GM12891 (cell line): ENCODE measurements around the gene PLA2G2C.

Experiments
- POLR2A ChIP-seq: IDR thresholded peaks from 2 replicates; pipeline ENCODE4 v1.6.1; 2011; ENCODE audit warnings: low read depth, low read length, control low read depth
- POLR2AphosphoS5 ChIP-seq: IDR thresholded peaks from 2 replicates; pipeline ENCODE4 v1.6.1; 2011; ENCODE audit warnings: low read depth, low read length, control low read depth
- POU2F2 ChIP-seq: IDR thresholded peaks from 2 replicates; pipeline ENCODE4 v1.6.1; 2011; ENCODE audit warnings: low read depth, mild to moderate bottlenecking, control low read depth, low read length, moderate library complexity

DNA sequence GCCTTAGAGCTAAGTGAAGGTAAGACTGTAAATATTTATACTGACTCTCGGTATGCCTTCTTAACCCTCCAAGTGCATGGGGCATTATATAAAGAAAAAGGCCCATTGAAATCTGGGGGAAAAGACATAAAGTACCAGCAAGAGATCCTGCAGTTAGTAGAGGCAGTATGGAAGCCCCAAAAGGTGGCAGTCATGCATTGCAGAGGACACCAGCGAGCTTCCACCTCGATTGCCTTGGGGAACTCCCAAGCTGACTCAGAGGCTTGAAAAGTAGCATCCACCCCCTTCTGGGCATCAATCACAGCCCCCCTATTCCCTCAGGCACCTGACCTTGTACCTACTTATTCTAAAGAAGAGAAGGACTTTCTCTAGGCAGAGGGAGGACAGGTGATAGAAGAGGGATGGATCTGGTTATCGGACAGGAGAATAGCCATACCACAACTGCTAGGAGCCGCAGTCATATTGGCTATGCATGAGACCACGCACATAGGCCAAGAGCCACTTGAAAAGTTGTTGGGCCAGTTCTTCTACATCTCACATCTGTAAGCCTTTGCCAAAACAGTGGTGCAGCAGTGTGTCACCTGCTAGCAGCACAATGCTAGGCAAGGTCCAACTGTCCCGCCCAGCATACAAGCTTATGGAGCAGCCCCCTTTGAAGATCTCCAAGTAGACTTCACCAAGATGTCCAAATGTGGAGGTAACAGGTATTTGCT is 27.8 kb downstream of the PLA2G2C start:
- TF ChIP-seq POLR2A (no peak), POLR2AphosphoS5 (no peak), POU2F2 (no peak)
